SK-N-SH treated with all-trans-retinoic acid at 6 μM for 48 hours (cell line): ENCODE data around the gene FRMD4A.

Experiments
- CSDC2 ChIP-seq: fragments of 250-450 bp; sonication (Bioruptor Pico); IDR thresholded peaks from 2 replicates; pipeline ENCODE4 v1.5.0; 2020; ENCODE audit warnings: mild to moderate bottlenecking, moderate library complexity
- GLIS3 ChIP-seq: fragments of 250-450 bp; sonication (Bioruptor Pico); IDR thresholded peaks from 2 replicates; pipeline ENCODE4 v1.5.0; 2020; ENCODE audit warnings: mild to moderate bottlenecking, moderate library complexity
- PPARA ChIP-seq: fragments of 250-450 bp; sonication (Bioruptor Pico); IDR thresholded peaks from 2 replicates; pipeline ENCODE4 v1.5.0; 2020; ENCODE audit warnings: mild to moderate bottlenecking, borderline replicate concordance
- RARB ChIP-seq: fragments of 250-450 bp; sonication (Bioruptor Pico); IDR thresholded peaks from 2 replicates; pipeline ENCODE4 v1.8.0; 2021; ENCODE audit warnings: mild to moderate bottlenecking, moderate library complexity
- SNAI2 ChIP-seq: fragments of 250-450 bp; sonication (Bioruptor Pico); IDR thresholded peaks from 2 replicates; pipeline ENCODE4 v1.5.0; 2020; ENCODE audit warnings: mild to moderate bottlenecking, moderate library complexity
- TCF4 ChIP-seq: fragments of 250-450 bp; sonication (Bioruptor Pico); IDR thresholded peaks from 2 replicates; pipeline ENCODE4 v1.8.0; 2021; ENCODE audit warnings: mild to moderate bottlenecking, moderate library complexity, borderline replicate concordance
- TF ChIP-seq, protein P1 (sequence below): fragments of 250-450 bp; sonication (Bioruptor Pico); IDR thresholded peaks from 2 replicates; pipeline ENCODE4 v1.8.0; 2020; ENCODE audit warnings: mild to moderate bottlenecking, moderate library complexity, borderline replicate concordance

DNA sequence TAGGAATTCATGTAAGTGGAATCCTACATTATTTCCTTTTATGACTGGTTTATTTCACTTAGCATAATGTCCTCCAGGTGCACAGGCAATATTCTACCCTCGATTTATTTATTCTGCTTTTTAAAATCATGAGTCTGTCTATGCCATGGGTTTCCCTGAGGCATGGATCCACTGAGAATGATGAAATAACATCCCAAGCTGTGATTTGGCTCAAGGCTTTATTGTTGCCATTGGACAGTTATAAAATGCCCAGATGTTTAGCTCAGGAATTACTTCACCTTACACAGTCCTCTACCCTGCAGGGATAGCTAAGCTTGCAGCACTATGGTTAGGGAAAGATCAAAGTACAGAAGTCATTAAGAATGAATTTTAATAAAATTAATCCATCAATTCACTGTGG is 219.5 kb downstream of the FRMD4A start:
- TF ChIP-seq, protein P1, sequence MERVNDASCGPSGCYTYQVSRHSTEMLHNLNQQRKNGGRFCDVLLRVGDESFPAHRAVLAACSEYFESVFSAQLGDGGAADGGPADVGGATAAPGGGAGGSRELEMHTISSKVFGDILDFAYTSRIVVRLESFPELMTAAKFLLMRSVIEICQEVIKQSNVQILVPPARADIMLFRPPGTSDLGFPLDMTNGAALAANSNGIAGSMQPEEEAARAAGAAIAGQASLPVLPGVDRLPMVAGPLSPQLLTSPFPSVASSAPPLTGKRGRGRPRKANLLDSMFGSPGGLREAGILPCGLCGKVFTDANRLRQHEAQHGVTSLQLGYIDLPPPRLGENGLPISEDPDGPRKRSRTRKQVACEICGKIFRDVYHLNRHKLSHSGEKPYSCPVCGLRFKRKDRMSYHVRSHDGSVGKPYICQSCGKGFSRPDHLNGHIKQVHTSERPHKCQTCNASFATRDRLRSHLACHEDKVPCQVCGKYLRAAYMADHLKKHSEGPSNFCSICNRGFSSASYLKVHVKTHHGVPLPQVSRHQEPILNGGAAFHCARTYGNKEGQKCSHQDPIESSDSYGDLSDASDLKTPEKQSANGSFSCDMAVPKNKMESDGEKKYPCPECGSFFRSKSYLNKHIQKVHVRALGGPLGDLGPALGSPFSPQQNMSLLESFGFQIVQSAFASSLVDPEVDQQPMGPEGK = no peak
- TF ChIP-seq RARB (CRISPR knock-in tag) (no peak), TCF4 (CRISPR knock-in tag) (0 out of 2 replicates have a peak, but pooled peaks have one; percentile 24), CSDC2 (no peak), GLIS3 (CRISPR knock-in tag) (no peak), PPARA (CRISPR knock-in tag) (no peak), SNAI2 (CRISPR knock-in tag) (no peak)
